GM12864 (cell line): Measurements from ENCODE around the gene TNFAIP1.

ENCODE experiments used
- DNase-seq: peaks from one replicate; pipeline ENCODE4 v3.0.0-alpha.2; 2011; ENCODE audit warnings: low read depth
- H3K4me3 ChIP-seq: 2 replicates; pipeline ENCODE4 v1.5.1; 2011; ENCODE audit warnings: mild to moderate bottlenecking, low read depth, low read length, control low read depth
- TF ChIP-seq, protein P1 (sequence below): IDR thresholded peaks from 2 replicates; pipeline ENCODE4 v1.5.1; 2011; ENCODE audit warnings: low read depth, mild to moderate bottlenecking, moderate library complexity, low read length, control low read depth, inconsistent platforms; ENCODE audit errors: missing control alignments

Gene TNFAIP1

GRCh38 chr17:28317966-28318758 lies 17.4 kb upstream of the TNFAIP1 start:
- no peak for DNase-seq
- H3K4me3 ChIP-seq = peak overlapping the region; percentile 74
- TF ChIP-seq, protein P1, sequence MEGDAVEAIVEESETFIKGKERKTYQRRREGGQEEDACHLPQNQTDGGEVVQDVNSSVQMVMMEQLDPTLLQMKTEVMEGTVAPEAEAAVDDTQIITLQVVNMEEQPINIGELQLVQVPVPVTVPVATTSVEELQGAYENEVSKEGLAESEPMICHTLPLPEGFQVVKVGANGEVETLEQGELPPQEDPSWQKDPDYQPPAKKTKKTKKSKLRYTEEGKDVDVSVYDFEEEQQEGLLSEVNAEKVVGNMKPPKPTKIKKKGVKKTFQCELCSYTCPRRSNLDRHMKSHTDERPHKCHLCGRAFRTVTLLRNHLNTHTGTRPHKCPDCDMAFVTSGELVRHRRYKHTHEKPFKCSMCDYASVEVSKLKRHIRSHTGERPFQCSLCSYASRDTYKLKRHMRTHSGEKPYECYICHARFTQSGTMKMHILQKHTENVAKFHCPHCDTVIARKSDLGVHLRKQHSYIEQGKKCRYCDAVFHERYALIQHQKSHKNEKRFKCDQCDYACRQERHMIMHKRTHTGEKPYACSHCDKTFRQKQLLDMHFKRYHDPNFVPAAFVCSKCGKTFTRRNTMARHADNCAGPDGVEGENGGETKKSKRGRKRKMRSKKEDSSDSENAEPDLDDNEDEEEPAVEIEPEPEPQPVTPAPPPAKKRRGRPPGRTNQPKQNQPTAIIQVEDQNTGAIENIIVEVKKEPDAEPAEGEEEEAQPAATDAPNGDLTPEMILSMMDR = no peak

- DNase-seq = peak; percentile 93
- H3K4me3 ChIP-seq = peak within 1 kb of the TSS; percentile 74
- TF ChIP-seq, protein P1 = no peak
Measured at GRCh38 chr17:28318759-28319597, 16.6 kb upstream of the TNFAIP1 start, which contains the start of gene TMEM97. TMEM97 (plus strand) TSS chr17:28319200; CDS start chr17:28319240, 40 bp downstream.

GRCh38 chr17:28319598-28319935 lies 16.0 kb upstream of the TNFAIP1 start:
- TF ChIP-seq, protein P1 = no peak
- H3K4me3 ChIP-seq = peak overlapping the region; percentile 74
- no peak for DNase-seq

DNA sequence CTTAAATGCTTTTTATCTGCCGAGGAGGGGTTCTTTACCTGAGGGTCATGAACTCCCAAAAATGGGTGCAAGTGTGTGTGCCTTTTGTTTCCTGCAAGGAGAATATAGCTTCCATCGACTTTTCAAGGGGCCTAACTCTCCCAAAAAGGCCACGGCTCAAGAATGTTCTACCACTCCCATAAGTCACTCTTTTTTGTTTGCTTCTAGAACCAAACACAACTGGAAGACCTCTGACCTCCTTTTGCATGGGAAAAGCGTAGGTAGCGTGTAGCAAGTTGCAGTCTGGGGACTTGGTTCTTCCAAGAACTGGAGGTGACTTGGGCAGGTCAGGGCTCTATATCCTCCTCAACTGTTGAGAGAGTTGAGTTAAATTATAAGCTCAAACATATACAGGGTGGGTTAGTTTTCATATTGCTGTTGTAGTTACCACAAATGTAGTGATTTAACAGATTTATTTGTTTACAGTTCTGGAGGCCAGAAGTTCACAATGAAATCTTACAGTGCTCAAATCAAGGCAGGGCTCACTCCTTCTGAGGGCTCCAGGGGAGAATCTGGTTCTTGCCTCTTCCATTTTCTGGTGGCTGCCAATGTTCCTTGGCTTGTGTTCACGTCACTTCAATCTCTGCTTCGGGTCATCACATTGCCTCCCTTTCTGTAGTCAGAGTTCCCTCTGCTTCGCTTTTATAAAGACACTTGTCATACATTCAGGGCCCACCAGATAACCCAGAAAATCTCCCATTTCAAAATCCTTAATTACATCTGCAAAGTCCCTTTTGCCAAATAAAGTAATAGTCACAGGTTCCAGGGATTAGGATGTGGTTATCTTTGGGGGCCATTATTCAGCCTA lies 15.1 kb upstream of the TNFAIP1 start:
- no peak for DNase-seq
- H3K4me3 ChIP-seq = peak overlapping the region; percentile 74
- TF ChIP-seq, protein P1 = no peak

DNA sequence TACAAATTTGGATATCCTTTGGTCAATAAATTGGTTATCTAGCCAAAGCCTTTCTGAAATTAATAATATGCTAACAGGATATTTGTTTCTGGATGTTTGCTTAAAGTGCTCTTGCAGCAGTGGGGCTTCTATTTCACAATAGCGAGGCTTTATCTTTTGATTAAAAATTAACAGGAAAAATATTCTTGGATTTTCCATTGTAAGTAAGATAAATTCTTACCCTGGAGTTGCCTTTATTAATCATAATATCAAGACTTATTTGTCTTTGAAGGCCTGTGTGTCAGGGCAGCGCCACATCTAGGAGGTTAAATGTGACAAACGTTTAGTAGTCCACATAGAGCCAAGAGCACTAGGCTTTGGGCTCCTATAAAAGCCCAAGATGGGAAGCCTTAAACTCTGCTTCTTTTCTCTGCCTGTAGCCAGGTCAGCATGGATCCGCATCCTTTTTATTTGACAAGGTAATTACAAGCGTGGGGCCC lies 11.3 kb upstream of the TNFAIP1 start:
- DNase-seq = no peak
- H3K4me3 ChIP-seq = no peak overlapping the region
- TF ChIP-seq, protein P1 = no peak

GRCh38 chr17:28324781-28325180 lies 10.8 kb upstream of the TNFAIP1 start:
- TF ChIP-seq, protein P1 = no peak

More at GRCh38 chr17:28324781-28325180, 10.8 kb upstream of the TNFAIP1 start:
- no peak overlapping the region for H3K4me3 ChIP-seq
- DNase-seq = no peak
